ENCODE measurements around the gene MAP6D1.
"Not testable (repeated sequence)": the region's sequence is repeated elsewhere in the genome, so short reads cannot be mapped to it uniquely, and the experiment has no call there.

The MAP6D1 gene

GRCh38 chr3:183801601-183802000, 23.8 kb downstream of the MAP6D1 start:
- DNase-seq = no peak

DNA sequence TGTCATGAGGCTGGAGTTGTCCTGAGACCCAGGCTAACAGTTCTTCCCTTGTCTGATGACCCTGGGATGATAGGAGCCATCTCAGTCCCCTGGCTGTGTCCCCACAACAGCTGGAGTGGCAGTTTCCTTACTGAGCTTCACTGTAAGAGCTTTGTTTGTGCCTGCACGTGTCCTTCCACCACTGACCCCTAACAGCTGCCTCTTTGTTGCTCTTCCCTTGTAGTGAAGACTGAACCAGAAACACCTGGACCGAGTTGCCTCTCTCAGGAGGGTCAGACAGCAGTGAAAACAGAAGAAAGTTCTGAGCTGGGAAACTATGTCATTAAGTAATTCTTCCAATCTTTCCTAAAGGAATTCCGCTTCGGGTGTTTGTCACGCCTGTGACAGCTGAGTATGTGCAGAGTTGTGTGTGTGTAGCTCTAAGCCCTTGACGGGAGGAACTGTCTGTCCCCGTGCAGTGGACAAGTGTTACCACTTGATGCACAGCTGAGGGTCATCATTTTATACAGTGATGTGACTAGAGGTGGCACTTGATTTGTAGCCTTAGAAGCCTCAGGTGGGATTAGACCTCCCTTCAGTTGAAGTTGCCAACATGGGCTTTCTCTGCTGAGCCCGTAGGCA, 25.0 kb downstream of the MAP6D1 start:
- DNase-seq = peak in 49 of 58 donors; percentile 18 to 92 (median 70)

DNA sequence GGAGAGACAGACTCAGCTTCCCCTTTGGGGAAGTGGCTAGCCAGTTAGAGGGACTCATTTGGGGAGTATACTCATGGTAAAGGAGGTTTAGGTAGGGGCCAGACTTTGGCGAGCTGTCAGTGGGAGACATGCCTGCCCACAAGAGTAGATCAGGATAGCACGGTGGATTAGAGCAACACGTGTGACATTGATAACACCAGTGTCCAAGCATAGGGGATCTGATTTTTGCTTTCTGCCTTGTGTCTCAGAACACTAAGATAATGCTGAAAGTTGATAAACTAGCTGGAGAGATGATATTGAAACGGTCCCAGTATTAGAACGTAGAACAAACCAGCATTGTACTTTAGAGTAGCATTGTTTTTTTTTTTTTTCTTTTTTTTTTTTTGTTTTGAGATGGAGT, 25.9 kb downstream of the MAP6D1 start:
- peak in 2 of 58 donors; percentile 26 to 34 for DNase-seq

- no peak for DNase-seq
Measured at GRCh38 chr3:183797996-183798395, 27.4 kb downstream of the MAP6D1 start.

- DNase-seq = no peak
Measured at GRCh38 chr3:183796372-183796771, 29.0 kb downstream of the MAP6D1 start.

- peak in 1 of 58 donors; percentile 21 for DNase-seq
Measured at GRCh38 chr3:183794452-183794851, 30.9 kb downstream of the MAP6D1 start.

DNA sequence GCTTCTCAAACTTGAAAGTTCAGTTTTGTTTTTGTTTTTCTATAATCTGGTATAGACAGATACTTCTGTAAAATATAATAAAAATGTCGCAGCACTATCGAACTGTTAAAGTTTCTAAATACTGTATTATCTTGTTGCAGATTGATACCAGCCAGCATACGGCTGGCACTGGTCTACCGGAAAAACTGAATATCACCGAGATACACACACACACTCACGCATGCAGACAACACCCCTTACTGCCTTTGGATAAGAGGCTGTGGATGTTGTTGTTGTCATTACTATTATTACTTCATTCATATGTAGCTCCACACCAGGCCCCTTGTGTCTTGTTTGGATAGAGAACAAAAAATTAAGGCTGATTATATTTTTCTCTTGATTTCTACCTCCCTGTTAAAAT, 32.4 kb downstream of the MAP6D1 start:
- DNase-seq = no peak

DNA sequence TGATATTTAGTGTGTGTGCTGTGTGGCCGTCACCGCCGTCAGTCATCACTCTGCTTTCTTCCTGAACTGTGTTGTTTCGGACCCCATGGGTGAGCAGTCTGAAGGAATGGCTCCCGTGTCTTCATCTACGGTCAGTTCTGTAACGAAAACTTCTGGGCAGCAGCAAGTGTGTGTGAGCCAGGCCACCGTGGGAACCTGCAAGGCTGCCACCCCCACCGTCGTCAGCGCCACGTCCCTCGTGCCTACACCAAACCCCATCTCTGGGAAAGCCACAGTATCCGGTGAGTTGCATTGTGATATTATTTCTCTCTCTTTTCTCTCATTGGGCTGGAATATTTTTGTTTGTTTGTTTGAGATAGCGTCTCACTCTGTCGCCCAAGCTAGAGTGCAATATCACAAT, 34.7 kb downstream of the MAP6D1 start:
- no peak for DNase-seq

DNA sequence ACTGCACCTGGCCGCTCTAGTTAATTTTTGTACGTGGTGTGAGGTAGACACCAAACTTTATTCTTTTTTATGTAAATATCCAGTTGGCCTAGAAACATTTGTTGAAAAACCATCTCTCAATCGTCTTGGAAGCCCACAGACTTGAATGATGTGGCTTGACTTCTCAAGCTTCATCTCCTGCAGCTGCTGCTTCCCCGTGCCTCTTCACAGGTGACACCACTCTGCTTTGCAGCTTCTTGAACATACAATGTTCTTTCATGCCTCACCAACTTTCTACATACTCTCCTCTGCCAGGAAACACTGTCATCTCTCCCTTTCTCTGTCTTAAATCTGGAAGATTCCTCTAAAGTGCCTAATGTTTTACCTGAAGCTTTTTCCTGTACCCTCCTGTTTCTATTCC, 35.6 kb downstream of the MAP6D1 start:
- no peak for DNase-seq

DNA sequence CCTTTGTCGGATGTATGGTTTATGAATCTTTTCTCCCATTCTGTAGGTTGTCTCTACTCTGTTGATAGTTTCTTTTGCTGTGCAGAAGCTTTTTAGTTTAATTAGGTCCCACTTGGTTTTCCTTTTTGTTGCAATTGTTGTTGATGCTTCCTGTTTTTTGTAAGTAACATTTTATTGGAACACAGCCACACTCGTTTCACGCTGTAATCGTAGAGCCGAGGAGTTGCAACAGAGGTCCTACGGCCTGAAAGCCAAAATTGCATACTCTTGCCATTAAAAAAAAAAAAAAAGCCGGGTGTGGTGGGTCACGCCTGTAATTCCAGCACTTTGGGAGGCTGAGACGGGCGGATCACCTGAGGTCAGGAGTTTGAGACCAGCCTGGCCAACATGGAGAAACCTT, 40.9 kb downstream of the MAP6D1 start:
- DNase-seq = not testable (repeated sequence)

DNA sequence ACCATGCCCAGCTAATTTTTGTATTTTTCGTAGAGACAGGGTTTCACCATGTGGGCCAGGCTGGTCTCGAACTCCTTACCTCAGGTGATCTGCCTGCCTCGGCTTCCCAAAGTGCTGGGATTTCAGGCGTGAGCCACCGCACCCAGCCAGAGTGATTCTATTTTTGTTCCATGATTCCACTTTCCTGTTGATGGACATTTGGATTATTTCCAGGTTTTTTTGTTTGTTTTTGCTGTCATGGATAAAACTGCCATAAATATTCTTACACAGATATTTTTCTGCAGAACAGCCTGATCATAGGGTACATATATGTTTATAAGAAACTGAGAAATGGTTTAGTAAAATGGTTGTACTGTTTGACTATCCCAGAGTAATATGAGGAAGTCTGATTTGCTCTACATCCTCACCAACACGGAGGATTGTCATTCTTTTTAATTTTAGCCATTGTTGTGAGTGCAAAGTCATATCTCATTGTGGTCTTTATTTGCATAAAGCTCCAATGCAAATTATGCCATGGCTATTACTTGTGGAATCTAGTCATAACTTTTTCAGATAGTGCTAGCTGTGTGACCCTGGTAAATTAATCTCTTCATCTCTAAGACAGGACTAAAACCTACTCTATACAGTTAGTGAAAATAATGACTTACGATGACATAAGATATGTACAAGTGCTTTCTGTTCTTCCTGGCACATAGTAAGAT, 42.7 kb downstream of the MAP6D1 start:
- no peak for DNase-seq

DNA sequence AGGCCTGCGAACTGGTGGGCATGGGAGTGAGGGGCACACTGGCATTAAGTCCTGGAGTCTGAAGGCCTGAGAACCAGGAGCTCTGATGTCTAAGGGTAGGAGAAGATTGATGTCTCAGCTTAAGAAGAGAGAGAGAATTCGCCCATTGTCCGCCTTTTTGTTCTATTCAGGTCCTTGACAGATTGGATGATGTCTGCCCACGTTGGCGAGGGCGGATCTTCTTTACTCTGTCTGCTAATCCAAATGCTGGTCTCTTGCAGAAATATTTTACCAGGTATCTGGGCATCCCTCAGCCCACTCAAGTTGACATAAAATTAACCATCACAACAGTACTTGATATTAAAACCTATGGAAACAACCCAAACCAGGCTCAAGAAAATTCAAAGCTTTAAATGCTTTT, 44.1 kb downstream of the MAP6D1 start:
- DNase-seq = peak in 11 of 58 donors; percentile 2 to 54 (median 17)

GRCh38 chr3:183779896-183780465, 45.4 kb downstream of the MAP6D1 start:
- peak in 6 of 58 donors; percentile 6 to 23 (median 9) for DNase-seq

GRCh38 chr3:183777016-183777618, 48.3 kb downstream of the MAP6D1 start:
- DNase-seq = no peak

GRCh38 chr3:183776451-183776850, 48.9 kb downstream of the MAP6D1 start:
- DNase-seq = not testable (repeated sequence)

DNA sequence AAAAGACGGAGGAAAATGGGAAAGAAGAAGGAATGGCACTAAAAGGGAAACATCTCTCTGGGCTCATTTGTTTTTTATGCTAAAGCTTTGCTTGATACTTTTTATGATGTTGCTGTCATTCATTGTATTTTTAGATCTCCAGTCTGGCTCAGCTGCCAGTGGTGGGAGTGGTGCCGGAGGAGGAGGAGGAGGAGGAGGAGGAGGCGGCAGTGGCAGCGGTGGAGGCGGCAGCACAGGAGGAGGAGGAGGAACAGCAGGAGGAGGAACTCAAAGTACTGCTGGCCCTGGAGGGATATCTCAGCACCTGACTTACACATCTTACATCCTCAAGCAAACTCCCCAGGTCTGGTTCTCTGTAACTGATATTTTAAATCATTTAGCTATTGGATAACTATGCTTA, 49.6 kb downstream of the MAP6D1 start:
- DNase-seq = peak in 29 of 58 donors; percentile 7 to 48 (median 17)

DNA sequence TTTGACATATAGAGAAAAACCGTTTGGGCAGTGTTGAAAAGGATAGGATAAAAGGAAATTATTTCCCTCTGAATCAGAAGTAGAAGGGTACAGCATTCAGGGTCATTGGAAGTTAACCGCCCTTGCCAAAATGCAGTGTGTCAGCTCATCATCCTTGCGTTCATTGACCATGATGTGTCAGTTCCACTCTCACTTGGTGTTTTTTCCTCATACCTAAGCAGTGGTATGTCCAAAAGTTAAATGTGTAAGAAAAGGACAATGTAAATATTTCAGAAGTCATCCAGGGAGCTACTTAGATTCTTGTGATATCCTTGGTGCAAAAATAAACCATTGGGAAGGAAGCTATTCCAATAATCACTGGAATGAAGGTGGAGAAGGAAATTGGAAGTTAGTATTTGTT, 50.7 kb downstream of the MAP6D1 start:
- DNase-seq = no peak

- DNase-seq = no peak
Measured at GRCh38 chr3:183769453-183769852, 55.9 kb downstream of the MAP6D1 start.

GRCh38 chr3:183768114-183768513, 57.3 kb downstream of the MAP6D1 start:
- DNase-seq = no peak

DNA sequence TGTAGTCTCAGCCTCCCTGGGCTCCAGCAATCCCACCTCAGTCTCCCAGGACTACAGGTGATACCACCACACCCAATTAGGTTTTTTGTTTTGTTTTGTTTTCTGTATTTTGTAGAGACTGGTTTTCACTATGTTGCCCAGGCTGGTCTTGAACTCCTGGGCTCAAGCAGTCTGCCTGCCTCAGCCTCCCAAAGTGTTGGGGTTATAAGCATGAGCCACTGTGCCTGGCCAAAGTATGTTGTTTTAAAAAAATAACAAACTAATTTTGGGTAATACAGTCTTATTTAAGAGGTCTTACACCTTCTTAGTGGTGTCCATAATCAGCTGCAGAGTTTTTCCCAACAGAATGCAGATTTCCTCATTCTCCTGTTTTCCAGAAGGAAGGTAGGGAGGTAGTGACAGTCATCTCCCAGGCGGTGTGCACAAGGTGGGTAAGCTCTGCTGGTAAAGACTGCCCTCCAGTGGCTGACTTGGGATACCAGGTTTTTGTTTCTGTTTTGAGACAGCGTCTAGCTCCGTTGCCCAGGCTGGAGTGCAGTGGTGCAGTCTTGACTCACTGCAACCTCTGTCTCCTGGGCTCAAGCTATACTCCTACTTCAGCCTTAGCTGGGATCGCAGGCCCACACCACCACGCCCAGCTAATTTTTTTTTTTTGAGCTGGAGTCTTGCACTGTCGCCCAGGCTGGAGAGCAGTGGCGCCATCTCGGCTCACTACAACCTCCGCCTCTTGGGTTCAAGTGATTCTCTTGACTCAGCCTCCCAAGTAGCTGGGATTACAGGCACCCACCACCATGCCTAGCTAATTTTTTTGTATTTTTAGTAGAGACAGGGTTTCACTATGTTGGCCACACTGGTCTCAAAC, 58.4 kb downstream of the MAP6D1 start:
- DNase-seq = peak in 54 of 58 donors; percentile 5 to 82 (median 42)

DNA sequence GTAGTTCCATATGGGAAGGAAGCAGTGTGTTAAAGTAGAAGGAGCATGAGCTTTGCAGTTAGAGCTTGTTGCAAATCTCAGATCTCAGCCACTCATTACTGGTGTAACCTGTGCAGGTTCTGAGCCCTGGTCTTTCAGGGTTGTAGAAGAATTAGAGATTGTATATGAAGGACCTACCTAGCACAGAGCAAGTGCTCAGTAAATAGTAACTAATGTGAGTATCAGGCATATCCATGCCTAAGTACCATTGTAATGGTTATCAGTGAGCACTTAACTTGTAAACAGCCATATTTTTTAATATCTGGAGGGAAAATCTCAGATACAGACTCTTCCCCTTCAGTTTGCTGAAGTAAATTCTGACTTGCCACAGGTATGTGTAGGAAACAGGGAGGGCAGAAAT, 59.3 kb downstream of the MAP6D1 start:
- DNase-seq = no peak
